Raji (cell line): Measurements from ENCODE around the gene WASHC4.

Experiments
- POLR2A ChIP-seq: IDR thresholded peaks from 2 replicates; pipeline ENCODE4 v1.6.1; 2011; ENCODE audit warnings: low read depth, low read length, control low read depth; ENCODE audit not compliant: insufficient read depth

WASHC4 gene

GRCh38 chr12:105214670-105215375 is 107.3 kb downstream of the WASHC4 start:
- TF ChIP-seq POLR2A = no peak

- no peak for TF ChIP-seq POLR2A
These were observed 110.9 kb downstream of the WASHC4 start for GRCh38 chr12:105218434-105218833.
